MM.1S (cell line): Measurements from ENCODE around the gene FKBP1A.

Source experiments
- CTCF ChIP-seq: fragments of 300-600 bp; sonication (generic); IDR thresholded peaks from 2 replicates; pipeline ENCODE4 v1.5.1; 2016; ENCODE audit warnings: antibody characterized with exemption, low read length, mixed read lengths
- EZH2phosphoT487 ChIP-seq: fragments of 300-600 bp; sonication (generic); IDR thresholded peaks from 2 replicates; pipeline ENCODE4 v1.6.1; 2018; ENCODE audit warnings: antibody characterized with exemption, low read length

DNA sequence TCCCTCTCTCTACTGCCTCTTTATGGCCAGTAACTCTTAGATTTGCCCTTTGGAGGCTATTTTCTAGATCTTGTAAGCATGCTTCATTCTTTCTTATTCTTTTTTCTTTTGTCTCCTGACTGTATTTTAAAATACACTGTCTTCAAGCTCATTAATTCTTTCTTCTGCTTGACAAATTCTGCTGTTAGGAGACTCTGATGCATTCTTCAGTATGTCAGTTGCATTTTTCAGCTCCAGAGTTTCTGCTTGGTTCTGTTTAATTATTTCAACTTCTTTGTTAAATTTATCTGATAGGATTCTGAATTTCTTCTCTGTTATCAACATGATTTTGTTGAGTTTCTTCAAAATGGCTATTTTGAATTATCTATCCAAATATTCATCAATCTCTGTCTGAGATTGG lies 38.9 kb downstream of the FKBP1A start:
- TF ChIP-seq CTCF, result no peak
- TF ChIP-seq EZH2phosphoT487, result no peak
